Activated naive CD8-positive, alpha-beta T cell treated with anti-CD3 and anti-CD28 coated beads, Interleukin-2, amount 10 ng/mL, durations not matched to agents 7 days and 5 days (primary cell): ENCODE results near the gene C3orf20. TPM values are rescaled to one million over a fixed set of nuclear protein-coding genes. Genes with fewer than 3 reads are reported as not detected.

Experiments
- ATAC-seq: fragments of 150-1000 bp; cut with Tn5 transposase; one replicate; pipeline ENCODE4 v1.10.0; 2021; ENCODE audit warnings: low read depth, moderate library complexity
- POLR2A ChIA-PET: fragments of 350-600 bp; sonication (Branson Sonifier 250); formaldehyde crosslinking; loops from one replicate; lab custom pipeline; 2021; ENCODE audit warnings: antibody characterized with exemption; lab: Charles Lee
- DNase-seq: peaks from one replicate; pipeline ENCODE4 v3.0.0; 2021
- H3K27ac Mint-ChIP-seq: one replicate; pipeline ENCODE4 v1.8.0; 2022; ENCODE audit warnings: mild to moderate bottlenecking, mixed read lengths
- H3K27me3 Mint-ChIP-seq: one replicate; pipeline ENCODE4 v1.8.0; 2022; ENCODE audit warnings: mild to moderate bottlenecking, moderate library complexity, mixed read lengths
- H3K36me3 Mint-ChIP-seq: one replicate; pipeline ENCODE4 v1.8.0; 2021; ENCODE audit warnings: mild to moderate bottlenecking, mixed read lengths
- H3K4me1 Mint-ChIP-seq: one replicate; pipeline ENCODE4 v1.8.0; 2021; ENCODE audit warnings: mixed read lengths
- H3K4me3 Mint-ChIP-seq: one replicate; pipeline ENCODE4 v1.8.0; 2022; ENCODE audit warnings: mild to moderate bottlenecking, moderate library complexity, mixed read lengths
- H3K9me3 Mint-ChIP-seq: one replicate; pipeline ENCODE4 v1.8.0; 2021; ENCODE audit warnings: mixed read lengths
- total RNA-seq, 2 experiments: library from RNA; stranded (reverse); gene quantifications; one replicate each; pipeline ENCODE4 v1.2.3, GENCODE V29; 2021

The C3orf20 gene
- total RNA-seq, 2 experiments from 2014 or later = 0.17 to 0.25 TPM

DNA sequence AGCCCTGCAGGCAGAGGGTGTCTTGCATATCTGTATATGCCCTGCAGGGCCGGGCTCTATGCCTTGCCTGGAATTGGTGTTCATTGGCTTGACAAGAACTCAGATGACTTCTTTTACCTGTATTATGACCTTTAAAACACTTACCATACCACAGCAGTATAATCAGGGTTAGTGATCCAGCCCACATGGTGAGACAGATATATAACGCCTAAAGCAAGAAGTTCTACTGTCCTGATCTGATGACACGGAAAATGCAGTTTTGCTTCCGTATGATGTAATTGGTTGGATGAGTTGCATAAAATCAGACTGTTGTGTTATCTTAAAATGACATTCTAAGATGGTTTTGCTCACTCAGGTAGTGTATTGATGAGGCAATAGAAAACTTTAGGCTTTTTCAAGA, 14.0 kb upstream of the C3orf20 start:
- Mint-ChIP-seq H3K27me3 (no peaks in the 10 kb centered on the region), H3K27ac (no peak overlapping the region), H3K9me3 (no peaks in the 10 kb centered on the region), H3K36me3 (peaks cover 28% of the 10 kb centered on the region), H3K4me1 (peaks cover 4% of the 10 kb centered on the region), H3K4me3 (no peak overlapping the region)
- DNase-seq (no peak), ATAC-seq (no peak)
- POLR2A ChIA-PET = interaction anchor here (1.4 kb wide), 1 partner anchor 10 kb away, joined by 7 read pairs; the partner anchor contains the start of gene CCDC174

- H3K9me3 Mint-ChIP-seq = no peaks in the 10 kb centered on the region
- no peak overlapping the region for H3K27ac Mint-ChIP-seq
- peaks cover 29% of the 10 kb centered on the region for H3K36me3 Mint-ChIP-seq
- no peaks in the 10 kb centered on the region for H3K27me3 Mint-ChIP-seq
- no peaks in the 10 kb centered on the region for H3K4me1 Mint-ChIP-seq
- ATAC-seq = no peak
- POLR2A ChIA-PET = interaction anchor here (0.7 kb wide), 1 partner anchor 11 kb away, joined by 3 read pairs; no protein-coding TSS in a partner anchor
- DNase-seq = no peak
- no peak overlapping the region for H3K4me3 Mint-ChIP-seq
These were observed 11.4 kb upstream of the C3orf20 start for GRCh38 chr3:14663396-14664135.

DNA sequence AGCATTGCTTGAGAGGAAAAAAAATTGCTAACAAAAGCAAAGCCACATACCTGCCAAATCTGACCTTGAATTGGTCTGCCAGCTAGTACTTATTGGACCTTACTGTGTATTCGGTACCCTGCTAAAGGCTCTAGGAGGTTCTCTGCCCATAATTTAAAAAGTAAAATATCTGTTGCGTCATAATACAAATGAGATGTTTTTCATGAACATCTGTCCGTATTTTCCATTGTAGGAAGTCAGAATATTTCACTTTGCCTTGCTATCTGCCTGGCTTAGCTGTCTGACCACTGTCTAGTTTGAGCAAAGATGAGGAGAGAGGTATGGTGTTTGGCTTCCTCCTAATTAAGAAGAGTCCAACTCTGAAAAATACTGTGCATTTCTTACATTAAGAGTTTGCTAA, 10.8 kb upstream of the C3orf20 start:
- H3K4me3 Mint-ChIP-seq = no peak overlapping the region
- DNase-seq = no peak
- no peaks in the 10 kb centered on the region for H3K9me3 Mint-ChIP-seq
- POLR2A ChIA-PET = no interaction called here
- no peaks in the 10 kb centered on the region for H3K27me3 Mint-ChIP-seq
- ATAC-seq = no peak
- H3K4me1 Mint-ChIP-seq = no peaks in the 10 kb centered on the region
- no peak overlapping the region for H3K27ac Mint-ChIP-seq
- H3K36me3 Mint-ChIP-seq = peaks cover 28% of the 10 kb centered on the region

GRCh38 chr3:14672588-14672987, 2.4 kb upstream of the C3orf20 start:
- H3K4me3 Mint-ChIP-seq = no peak overlapping the region
- H3K9me3 Mint-ChIP-seq = no peaks in the 10 kb centered on the region
- no peaks in the 10 kb centered on the region for H3K4me1 Mint-ChIP-seq
- no peak for ATAC-seq
- no peak for DNase-seq
- peaks cover 14% of the 10 kb centered on the region for H3K36me3 Mint-ChIP-seq
- no peaks in the 10 kb centered on the region for H3K27me3 Mint-ChIP-seq
- POLR2A ChIA-PET = interaction anchor here (0.9 kb wide), 1 partner anchor 21 kb away, joined by 4 read pairs; the partner anchor contains the start of gene CCDC174
- no peak overlapping the region for H3K27ac Mint-ChIP-seq

DNA sequence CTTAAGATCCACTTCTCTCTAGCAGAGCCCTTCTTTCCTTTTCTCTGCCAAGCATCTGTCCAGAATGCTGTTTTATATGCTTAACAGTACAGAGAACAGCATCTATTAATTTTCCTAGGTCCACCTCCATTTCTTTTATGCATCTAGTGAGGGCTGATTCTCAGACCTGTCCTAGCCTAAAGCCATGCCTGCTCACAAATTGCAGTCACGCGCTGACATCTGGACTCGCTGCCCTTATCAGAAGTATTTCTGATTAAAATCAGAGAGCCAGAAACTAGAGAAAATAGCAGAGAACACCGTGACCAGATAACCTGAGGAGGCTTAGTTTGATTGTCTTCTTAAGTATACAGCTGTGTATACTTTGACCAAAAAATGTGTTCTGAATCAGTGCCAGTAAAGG, 1.9 kb downstream of the C3orf20 start:
- Mint-ChIP-seq H3K4me1 (no peaks in the 10 kb centered on the region), H3K9me3 (peaks cover 2% of the 10 kb centered on the region), H3K36me3 (peaks cover 5% of the 10 kb centered on the region), H3K4me3 (no peak overlapping the region), H3K27me3 (no peaks in the 10 kb centered on the region), H3K27ac (no peak overlapping the region)
- POLR2A ChIA-PET = no interaction called here
- no peak for ATAC-seq
- DNase-seq = no peak

GRCh38 chr3:14678015-14678503, 3.1 kb downstream of the C3orf20 start:
- POLR2A ChIA-PET = no interaction called here
- DNase-seq = no peak
- Mint-ChIP-seq H3K4me3 (no peak overlapping the region), H3K27ac (no peak overlapping the region), H3K9me3 (peaks cover 2% of the 10 kb centered on the region), H3K36me3 (peaks cover 5% of the 10 kb centered on the region), H3K27me3 (no peaks in the 10 kb centered on the region), H3K4me1 (no peaks in the 10 kb centered on the region)
- no peak for ATAC-seq

GRCh38 chr3:14680115-14680514, 5.2 kb downstream of the C3orf20 start:
- peaks cover 2% of the 10 kb centered on the region for H3K9me3 Mint-ChIP-seq
- H3K36me3 Mint-ChIP-seq = peaks cover 4% of the 10 kb centered on the region
- no peak overlapping the region for H3K27ac Mint-ChIP-seq
- H3K4me1 Mint-ChIP-seq = no peaks in the 10 kb centered on the region
- POLR2A ChIA-PET = no interaction called here
- H3K27me3 Mint-ChIP-seq = no peaks in the 10 kb centered on the region
- H3K4me3 Mint-ChIP-seq = no peak overlapping the region
- no peak for ATAC-seq
- DNase-seq = no peak

GRCh38 chr3:14680716-14681115, 5.8 kb downstream of the C3orf20 start:
- no peak overlapping the region for H3K4me3 Mint-ChIP-seq
- H3K4me1 Mint-ChIP-seq = no peaks in the 10 kb centered on the region
- POLR2A ChIA-PET = no interaction called here
- H3K36me3 Mint-ChIP-seq = peaks cover 4% of the 10 kb centered on the region
- peaks cover 2% of the 10 kb centered on the region for H3K9me3 Mint-ChIP-seq
- no peak overlapping the region for H3K27ac Mint-ChIP-seq
- no peaks in the 10 kb centered on the region for H3K27me3 Mint-ChIP-seq
- ATAC-seq (no peak), DNase-seq (no peak)

GRCh38 chr3:14684447-14684846, 9.5 kb downstream of the C3orf20 start:
- POLR2A ChIA-PET = no interaction called here
- Mint-ChIP-seq H3K9me3 (no peaks in the 10 kb centered on the region), H3K36me3 (no peaks in the 10 kb centered on the region), H3K4me1 (peaks cover 1% of the 10 kb centered on the region), H3K4me3 (no peak overlapping the region), H3K27ac (no peak overlapping the region), H3K27me3 (peaks cover 2% of the 10 kb centered on the region)
- no peak for ATAC-seq
- no peak for DNase-seq

- H3K36me3 Mint-ChIP-seq = no peaks in the 10 kb centered on the region
- no peak for ATAC-seq
- peaks cover 4% of the 10 kb centered on the region for H3K27me3 Mint-ChIP-seq
- POLR2A ChIA-PET = no interaction called here
- H3K4me3 Mint-ChIP-seq = no peak overlapping the region
- peaks cover 1% of the 10 kb centered on the region for H3K4me1 Mint-ChIP-seq
- H3K9me3 Mint-ChIP-seq = no peaks in the 10 kb centered on the region
- no peak for DNase-seq
- no peak overlapping the region for H3K27ac Mint-ChIP-seq
These were observed 10.2 kb downstream of the C3orf20 start for GRCh38 chr3:14685179-14685578.

- H3K9me3 Mint-ChIP-seq = no peaks in the 10 kb centered on the region
- POLR2A ChIA-PET = no interaction called here
- H3K4me3 Mint-ChIP-seq = no peak overlapping the region
- ATAC-seq (no peak), DNase-seq (no peak)
- no peak overlapping the region for H3K27ac Mint-ChIP-seq
- H3K4me1 Mint-ChIP-seq = peaks cover 1% of the 10 kb centered on the region
- H3K27me3 Mint-ChIP-seq = peaks cover 4% of the 10 kb centered on the region
- H3K36me3 Mint-ChIP-seq = no peaks in the 10 kb centered on the region
These were observed 12.4 kb downstream of the C3orf20 start for GRCh38 chr3:14687360-14687759.

DNA sequence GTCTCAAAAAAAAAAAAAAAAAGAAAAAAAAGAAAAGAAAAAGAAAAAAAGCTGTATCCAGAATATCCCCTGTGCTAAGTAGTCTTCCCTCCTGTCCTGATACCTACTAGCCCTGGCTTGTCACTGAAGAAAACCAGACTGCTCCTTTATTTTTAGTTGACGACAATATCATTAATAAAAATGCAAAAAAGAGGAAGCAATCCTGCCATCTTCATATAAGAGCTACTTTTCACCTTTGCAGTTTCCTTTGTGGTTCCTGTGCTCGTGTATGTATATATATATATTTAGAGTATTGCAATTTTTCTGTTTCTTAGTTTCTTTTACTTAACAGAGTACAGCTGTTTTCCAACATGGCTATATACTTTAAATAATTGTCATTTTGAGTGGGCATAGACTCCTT, 13.6 kb downstream of the C3orf20 start:
- H3K27me3 Mint-ChIP-seq = peaks cover 10% of the 10 kb centered on the region

GRCh38 chr3:14689247-14689980, 14.5 kb downstream of the C3orf20 start:
- Mint-ChIP-seq H3K4me3 (no peak overlapping the region), H3K36me3 (no peaks in the 10 kb centered on the region), H3K27me3 (peaks cover 15% of the 10 kb centered on the region), H3K4me1 (peaks cover 1% of the 10 kb centered on the region), H3K27ac (no peak overlapping the region), H3K9me3 (peaks cover 2% of the 10 kb centered on the region)
- ATAC-seq (no peak), DNase-seq (no peak)
- POLR2A ChIA-PET = no interaction called here

More for the DNA sequence above, 13.6 kb downstream of the C3orf20 start:
- Mint-ChIP-seq H3K9me3 (no peaks in the 10 kb centered on the region), H3K36me3 (no peaks in the 10 kb centered on the region), H3K4me3 (no peak overlapping the region), H3K4me1 (peaks cover 1% of the 10 kb centered on the region), H3K27ac (no peak overlapping the region)
- POLR2A ChIA-PET = no interaction called here
- ATAC-seq = no peak
- DNase-seq = no peak

GRCh38 chr3:14691239-14691638, 16.3 kb downstream of the C3orf20 start:
- ATAC-seq = no peak
- H3K4me3 Mint-ChIP-seq = no peak overlapping the region
- H3K27ac Mint-ChIP-seq = no peak overlapping the region

More at GRCh38 chr3:14691239-14691638, 16.3 kb downstream of the C3orf20 start:
- Mint-ChIP-seq H3K4me1 (peaks cover 1% of the 10 kb centered on the region), H3K36me3 (no peaks in the 10 kb centered on the region), H3K9me3 (peaks cover 2% of the 10 kb centered on the region), H3K27me3 (peaks cover 18% of the 10 kb centered on the region)
- POLR2A ChIA-PET = no interaction called here
- DNase-seq = no peak
